Measurements from ENCODE around the gene COX4I1. TPM values are rescaled to one million over a fixed set of nuclear protein-coding genes. Genes with fewer than 3 reads are reported as not detected.
A peak's percentile ranks its signal among the peaks of the same experiment; 100 is the strongest.

COX4I1 gene
- polyA plus RNA-seq, 1 experiment, result 828 TPM

DNA sequence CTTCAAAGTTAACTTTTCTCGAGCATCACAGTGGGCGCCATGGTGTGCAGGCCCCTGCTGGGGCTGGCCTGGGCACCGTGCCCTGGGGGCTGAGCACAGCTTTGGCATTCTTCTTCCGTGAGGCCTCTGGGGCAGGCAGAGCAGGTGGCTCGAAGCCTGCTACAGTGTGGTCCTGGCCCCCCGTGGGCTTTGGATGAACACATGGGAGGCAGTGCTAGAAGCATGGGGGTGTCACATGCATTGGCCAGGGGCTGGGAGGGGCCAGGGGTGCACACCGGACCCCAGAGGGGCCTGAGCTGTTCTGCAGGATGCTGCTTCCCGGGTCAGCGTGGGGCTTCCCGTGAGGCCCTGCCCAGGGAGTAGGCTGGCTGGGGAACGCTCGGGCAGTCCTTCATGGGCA lies 36.5 kb upstream of the COX4I1 start:
- Histone ChIP-seq H3K27me3 (ENCODE audit: control insufficient read depth, insufficient read depth, low read length) (no peaks in the 10 kb centered on the region), H3K4me3 (ENCODE audit: low read depth, low read length) (no peak overlapping the region), H3K27ac (ENCODE audit: low read depth, low read length) (no peak overlapping the region), H3K9me3 (ENCODE audit: control insufficient read depth, insufficient read depth, low read length) (no peaks in the 10 kb centered on the region)
- TF ChIP-seq, protein P1, sequence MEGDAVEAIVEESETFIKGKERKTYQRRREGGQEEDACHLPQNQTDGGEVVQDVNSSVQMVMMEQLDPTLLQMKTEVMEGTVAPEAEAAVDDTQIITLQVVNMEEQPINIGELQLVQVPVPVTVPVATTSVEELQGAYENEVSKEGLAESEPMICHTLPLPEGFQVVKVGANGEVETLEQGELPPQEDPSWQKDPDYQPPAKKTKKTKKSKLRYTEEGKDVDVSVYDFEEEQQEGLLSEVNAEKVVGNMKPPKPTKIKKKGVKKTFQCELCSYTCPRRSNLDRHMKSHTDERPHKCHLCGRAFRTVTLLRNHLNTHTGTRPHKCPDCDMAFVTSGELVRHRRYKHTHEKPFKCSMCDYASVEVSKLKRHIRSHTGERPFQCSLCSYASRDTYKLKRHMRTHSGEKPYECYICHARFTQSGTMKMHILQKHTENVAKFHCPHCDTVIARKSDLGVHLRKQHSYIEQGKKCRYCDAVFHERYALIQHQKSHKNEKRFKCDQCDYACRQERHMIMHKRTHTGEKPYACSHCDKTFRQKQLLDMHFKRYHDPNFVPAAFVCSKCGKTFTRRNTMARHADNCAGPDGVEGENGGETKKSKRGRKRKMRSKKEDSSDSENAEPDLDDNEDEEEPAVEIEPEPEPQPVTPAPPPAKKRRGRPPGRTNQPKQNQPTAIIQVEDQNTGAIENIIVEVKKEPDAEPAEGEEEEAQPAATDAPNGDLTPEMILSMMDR (IDR thresholded peaks at IDR 0.05; ENCODE audit: low read depth, low read length), result no peak
- no peak for DNase-seq (ENCODE audit: low read depth, low spot score)
- ChIA-PET POLR2A (no interaction called here), CTCF (no interaction called here)

DNA sequence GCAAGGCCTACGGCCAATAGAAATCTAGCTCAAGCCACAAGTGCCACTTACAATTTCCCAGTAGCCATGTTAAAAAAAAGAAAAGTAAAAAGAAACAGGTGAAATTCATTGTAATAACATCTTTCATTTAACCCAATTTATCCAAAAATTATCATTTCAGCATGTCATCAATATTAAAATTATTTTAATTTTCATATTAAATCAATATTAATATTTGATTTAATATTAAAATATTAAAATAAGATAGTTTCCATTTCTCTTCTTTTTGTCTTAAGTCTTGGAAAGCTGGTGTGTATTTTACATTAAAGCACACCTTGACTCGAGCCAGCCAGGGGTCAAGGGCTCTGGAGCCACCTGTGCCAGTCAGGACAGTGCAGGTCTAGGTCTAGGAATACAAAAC lies 35.9 kb upstream of the COX4I1 start:
- TF ChIP-seq, protein P1 (IDR thresholded peaks at IDR 0.05; ENCODE audit: low read depth, low read length), result no peak
- ChIA-PET CTCF (no interaction called here), POLR2A (interaction anchor here (0.7 kb wide), 1 partner anchor 756 kb away, joined by 4 read pairs; no protein-coding TSS in a partner anchor)
- no peaks in the 10 kb centered on the region for H3K27me3 ChIP-seq (ENCODE audit: control insufficient read depth, insufficient read depth, low read length)
- no peak overlapping the region for H3K4me3 ChIP-seq (ENCODE audit: low read depth, low read length)
- H3K9me3 ChIP-seq (ENCODE audit: control insufficient read depth, insufficient read depth, low read length), result no peaks in the 10 kb centered on the region
- H3K27ac ChIP-seq (ENCODE audit: low read depth, low read length), result no peak overlapping the region
- no peak for DNase-seq (ENCODE audit: low read depth, low spot score)

DNA sequence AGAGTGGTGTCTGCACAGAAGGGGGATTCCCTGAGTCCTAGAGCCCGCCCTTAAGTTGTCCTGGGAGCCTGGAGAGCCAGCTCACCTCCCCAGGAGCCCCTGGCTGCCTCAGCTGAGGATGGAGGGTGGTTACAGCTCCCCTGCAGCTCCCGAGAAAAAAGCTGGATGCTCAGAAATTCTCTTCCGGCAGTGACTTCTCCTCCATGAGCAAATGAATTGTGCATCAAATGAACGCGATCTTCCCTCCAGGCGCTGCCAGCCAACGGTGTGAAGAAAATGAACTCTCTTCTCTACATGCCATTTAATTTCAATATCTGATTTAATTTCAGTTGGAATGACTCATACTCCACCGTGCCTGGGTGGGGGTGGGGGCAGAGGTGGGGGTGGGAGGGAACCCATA lies 34.3 kb upstream of the COX4I1 start:
- no peaks in the 10 kb centered on the region for H3K27me3 ChIP-seq (ENCODE audit: control insufficient read depth, insufficient read depth, low read length)
- ChIA-PET POLR2A (no interaction called here), CTCF (no interaction called here)
- DNase-seq (ENCODE audit: low read depth, low spot score), result no peak
- H3K4me3 ChIP-seq (ENCODE audit: low read depth, low read length), result no peak overlapping the region
- H3K9me3 ChIP-seq (ENCODE audit: control insufficient read depth, insufficient read depth, low read length), result no peaks in the 10 kb centered on the region
- TF ChIP-seq, protein P1 (IDR thresholded peaks at IDR 0.05; ENCODE audit: low read depth, low read length), result no peak
- no peak overlapping the region for H3K27ac ChIP-seq (ENCODE audit: low read depth, low read length)

DNA sequence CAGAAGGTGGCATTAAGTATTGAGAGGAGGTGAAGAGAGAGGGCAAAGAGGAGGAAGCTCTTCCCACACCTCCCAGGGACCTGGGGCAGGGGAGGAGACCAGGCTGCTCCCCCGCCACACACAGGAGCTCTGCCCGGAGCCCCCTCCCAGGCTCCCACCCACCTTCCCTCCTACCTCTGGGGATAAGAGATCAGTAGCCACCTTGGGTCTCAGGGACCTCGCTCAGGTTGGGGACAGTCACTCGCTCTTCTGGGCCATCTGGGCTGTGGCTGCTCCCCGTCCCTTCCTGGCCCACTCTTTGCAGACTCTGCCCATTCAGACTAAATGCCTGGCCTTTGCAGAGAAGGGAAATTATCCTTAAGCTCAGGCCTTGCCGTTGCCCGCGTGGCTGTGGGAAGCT lies 33.7 kb upstream of the COX4I1 start:
- Histone ChIP-seq H3K27ac (ENCODE audit: low read depth, low read length) (no peak overlapping the region), H3K27me3 (ENCODE audit: control insufficient read depth, insufficient read depth, low read length) (no peaks in the 10 kb centered on the region), H3K4me3 (ENCODE audit: low read depth, low read length) (no peak overlapping the region), H3K9me3 (ENCODE audit: control insufficient read depth, insufficient read depth, low read length) (no peaks in the 10 kb centered on the region)
- CTCF ChIA-PET, result no interaction called here
- POLR2A ChIA-PET, result no interaction called here
- TF ChIP-seq, protein P1 (IDR thresholded peaks at IDR 0.05; ENCODE audit: low read depth, low read length), result no peak
- DNase-seq (ENCODE audit: low read depth, low spot score), result no peak

DNA sequence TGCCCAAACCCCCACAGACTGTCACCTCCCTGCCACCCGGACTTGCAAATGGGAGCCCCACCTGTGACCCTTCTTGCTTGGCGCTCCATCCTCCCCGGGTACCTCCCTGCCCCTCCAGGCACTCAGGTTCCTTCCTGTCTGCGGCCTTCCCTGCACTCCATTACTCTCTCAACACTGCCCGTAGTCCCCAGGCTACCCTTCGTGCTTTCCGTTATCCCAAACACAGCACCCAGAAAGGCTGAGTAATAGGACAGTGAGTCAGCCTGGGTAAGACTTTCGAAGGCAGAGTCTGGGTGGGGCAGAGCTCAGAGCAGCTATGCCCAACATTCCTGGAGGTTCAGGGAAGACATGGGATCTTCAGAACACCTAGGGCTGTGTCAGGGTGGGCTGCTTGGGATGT lies 32.0 kb upstream of the COX4I1 start:
- TF ChIP-seq, protein P1 (IDR thresholded peaks at IDR 0.05; ENCODE audit: low read depth, low read length), result no peak
- H3K9me3 ChIP-seq (ENCODE audit: control insufficient read depth, insufficient read depth, low read length), result no peaks in the 10 kb centered on the region

More for the DNA sequence above, 32.0 kb upstream of the COX4I1 start:
- no peaks in the 10 kb centered on the region for H3K27me3 ChIP-seq (ENCODE audit: control insufficient read depth, insufficient read depth, low read length)
- peak overlapping the region; percentile 77 for H3K27ac ChIP-seq (ENCODE audit: low read depth, low read length)
- no peak overlapping the region for H3K4me3 ChIP-seq (ENCODE audit: low read depth, low read length)
- ChIA-PET POLR2A (no interaction called here), CTCF (no interaction called here)
- peak; percentile 52 for DNase-seq (ENCODE audit: low read depth, low spot score)
